ENCODE measurements around the gene ATF1.
"Not testable (repeated sequence)": the region's sequence is repeated elsewhere in the genome, so short reads cannot be mapped to it uniquely, and the experiment has no call there.

Gene ATF1

DNA sequence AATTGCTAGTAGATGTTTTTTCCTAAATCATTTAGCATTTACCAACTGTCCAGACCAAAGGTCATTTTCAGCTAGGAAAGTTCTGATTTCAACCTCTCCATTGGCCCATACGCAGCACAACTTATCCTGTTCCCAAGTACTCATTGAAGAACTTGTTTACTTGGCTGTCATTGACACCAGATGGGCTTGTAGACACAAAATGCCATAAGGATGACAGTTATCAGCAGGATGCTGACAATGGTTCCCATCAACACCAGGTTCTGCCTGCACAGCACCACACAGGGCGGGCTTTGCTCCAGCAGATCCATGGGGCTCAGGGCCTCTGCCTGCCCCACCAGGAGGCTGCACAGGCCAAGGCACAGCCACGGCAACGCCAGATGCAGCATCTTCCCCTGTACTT is 42.3 kb downstream of the ATF1 start:
- DNase-seq: no peak

GRCh38 chr12:50809131-50809530 is 45.2 kb downstream of the ATF1 start:
- DNase-seq: not testable (repeated sequence)

DNA sequence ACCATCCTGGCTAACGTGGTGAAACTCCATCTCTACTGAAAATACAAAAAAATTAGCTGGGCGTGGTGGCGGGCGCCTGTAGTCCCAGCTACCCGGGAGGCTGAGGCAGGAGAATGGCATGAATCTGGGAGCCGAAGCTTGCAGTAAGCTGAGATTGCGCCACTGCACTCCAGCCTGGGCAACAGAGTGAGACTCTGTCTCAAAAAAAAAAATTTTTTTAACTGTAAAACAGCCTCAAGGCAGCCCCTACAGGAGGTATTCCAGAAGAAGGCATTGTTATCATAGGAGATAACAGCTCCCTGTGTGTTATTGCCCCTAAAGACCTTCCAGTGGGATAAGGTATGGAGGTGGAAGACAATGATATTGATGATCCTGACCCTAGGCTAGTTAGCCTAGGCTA is 51.0 kb downstream of the ATF1 start:
- not testable (repeated sequence) for DNase-seq

DNA sequence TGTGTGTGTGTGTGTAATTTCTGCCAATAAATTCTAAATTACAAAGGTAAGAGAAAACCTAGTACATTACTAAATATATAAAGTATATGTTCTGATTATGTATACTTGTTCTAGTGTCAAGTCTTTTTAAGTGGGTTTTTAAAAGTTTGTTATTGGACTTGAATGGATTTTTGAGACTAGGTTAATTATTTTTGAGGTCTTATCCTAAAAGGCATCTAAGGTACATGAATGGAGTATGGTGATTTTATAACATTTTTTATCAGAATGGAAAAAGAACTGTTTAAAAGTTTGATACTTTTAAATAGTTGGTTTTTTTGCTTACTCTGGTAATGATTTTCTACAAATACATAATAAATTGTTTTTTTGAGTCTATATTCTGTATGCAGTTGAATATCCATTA is 56.3 kb downstream of the ATF1 start:
- no peak for DNase-seq

- DNase-seq: no peak
Observed at GRCh38 chr12:50822082-50822481, 58.2 kb downstream of the ATF1 start.

- DNase-seq: not testable (repeated sequence)
Observed at GRCh38 chr12:50823724-50824123, 59.8 kb downstream of the ATF1 start.

DNA sequence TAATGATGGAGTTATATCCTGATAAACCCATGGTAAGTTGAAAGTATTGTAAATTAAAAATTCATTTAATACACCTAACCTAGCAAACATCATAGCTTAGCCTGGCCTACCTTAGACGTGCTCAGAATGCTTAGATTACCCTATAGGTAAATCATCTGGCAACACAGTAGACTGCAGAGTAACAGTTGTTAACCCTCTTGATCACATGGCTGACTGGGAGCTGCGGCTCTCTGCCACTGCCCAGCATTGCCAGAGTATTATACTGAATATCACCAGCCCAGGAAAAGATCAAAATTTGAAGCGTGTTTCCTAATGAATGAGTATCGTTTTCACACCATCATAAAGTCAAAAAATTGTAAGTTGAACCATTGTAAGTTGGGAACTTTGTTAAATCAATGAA is 61.0 kb downstream of the ATF1 start:
- DNase-seq: no peak

DNA sequence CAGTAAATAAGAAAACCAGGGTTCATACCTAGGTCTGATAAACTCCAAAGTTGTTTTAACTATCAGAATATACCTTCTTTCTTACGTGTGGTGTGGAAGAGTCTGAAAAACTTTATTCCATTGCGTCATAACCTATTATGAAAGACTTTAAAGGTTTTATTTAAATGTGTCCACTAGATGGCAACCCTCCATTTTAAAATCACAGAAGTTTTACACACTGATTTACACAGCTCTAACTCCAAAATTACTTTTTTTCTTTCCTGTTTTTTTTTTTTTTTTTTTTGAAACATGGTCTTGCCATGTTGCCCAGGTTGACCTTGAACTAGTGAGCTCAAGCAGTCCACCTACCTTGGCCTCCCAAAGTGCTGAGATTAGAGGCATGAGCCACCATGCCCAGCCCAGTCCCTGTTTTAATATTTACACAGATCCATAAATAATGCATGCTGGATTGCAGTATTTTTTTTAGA is 61.5 kb downstream of the ATF1 start:
- DNase-seq: no peak

DNA sequence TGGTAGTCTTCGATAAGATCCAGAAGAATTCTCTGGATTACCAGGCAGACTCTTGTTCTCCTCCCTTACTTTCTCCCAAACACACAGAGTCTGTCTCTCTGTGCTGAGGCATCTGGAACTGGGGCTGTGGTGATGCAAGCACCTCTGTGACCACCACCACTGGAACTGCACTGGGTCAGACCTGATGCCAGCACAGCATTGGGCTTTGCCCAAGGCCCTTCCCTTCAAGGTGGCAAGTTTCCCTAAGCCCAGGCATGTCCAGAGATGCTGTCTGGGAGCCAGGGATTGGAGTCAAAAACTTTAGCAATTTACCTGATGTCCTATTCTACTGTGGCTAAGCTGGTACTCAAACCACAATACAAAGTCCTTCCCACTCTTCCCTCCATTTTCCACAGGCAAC is 64.2 kb downstream of the ATF1 start:
- DNase-seq: no peak

DNA sequence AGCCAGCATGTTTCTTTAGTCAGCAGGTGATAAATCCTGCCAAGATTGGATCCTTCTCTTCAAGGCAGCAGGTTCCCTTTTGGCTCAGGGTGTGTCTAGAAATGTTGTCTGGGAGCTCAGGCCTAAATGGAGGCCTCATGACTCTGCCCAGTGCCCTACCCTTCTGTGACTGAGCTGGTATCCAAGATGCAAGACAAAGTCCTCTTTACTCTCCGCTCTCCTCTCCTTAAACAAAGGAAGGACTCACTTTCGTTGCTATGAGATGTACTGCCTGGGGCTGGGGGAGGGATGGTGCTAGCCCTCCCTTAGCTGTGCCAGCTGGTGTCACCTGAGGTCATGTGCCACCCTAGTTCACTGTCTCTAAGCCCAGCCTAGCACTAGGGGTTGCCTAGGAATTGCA is 65.0 kb downstream of the ATF1 start:
- no peak for DNase-seq

GRCh38 chr12:50833801-50834200 is 69.9 kb downstream of the ATF1 start:
- not testable (repeated sequence) for DNase-seq

DNA sequence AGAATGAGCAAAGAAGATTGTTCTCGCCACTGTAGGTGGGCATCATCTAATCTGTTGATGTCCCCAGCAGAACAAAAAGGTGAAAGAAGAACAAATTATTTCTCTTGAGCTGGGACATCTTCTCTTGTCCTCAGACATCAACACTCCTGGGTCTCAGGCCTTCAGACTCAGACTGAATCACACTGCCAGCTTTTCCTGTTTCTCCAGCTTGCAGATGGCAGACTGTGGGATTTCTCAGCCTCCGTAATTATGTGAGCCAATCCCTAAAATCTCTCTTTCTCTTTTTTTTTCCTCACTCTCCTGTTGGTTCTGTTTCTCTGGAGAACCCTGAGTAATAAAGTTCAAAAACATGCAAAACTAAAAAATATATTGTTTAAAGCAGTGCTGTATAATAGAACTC is 75.1 kb downstream of the ATF1 start:
- no peak for DNase-seq

DNA sequence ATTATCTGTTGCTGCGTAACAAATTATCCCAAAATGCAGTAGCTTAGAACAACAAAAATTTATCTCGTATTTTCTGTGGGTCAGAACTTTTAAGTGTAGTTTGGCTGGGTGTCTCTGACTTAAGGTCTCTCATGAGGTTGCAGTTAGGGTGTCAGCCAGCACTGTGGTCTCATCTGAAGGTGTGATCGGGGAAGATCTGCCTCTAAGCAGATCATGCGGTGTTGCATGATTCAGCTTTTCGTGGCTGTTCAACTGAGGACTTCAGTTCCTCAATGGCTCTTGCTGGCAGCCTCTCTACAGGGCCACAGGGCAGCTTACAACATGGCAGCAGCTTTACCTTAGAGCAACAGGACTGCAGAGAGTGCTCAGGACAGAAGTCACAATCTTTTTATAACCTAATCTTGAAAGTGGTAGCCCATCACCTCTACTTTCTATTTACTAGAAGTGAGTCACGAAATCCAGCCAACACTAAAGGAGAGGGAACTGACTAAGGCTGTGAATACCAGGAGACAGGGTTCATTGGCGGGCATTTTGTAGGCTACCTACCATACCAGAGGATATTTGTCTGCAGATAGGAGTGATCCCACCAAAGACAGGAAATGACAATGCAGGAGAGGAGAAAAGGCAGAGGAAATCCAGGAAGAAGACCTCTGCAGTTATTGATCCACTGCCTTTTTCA is 77.0 kb downstream of the ATF1 start:
- no peak for DNase-seq

GRCh38 chr12:50841716-50842531 is 78.0 kb downstream of the ATF1 start:
- DNase-seq: no peak

GRCh38 chr12:50842637-50843493 is 79.0 kb downstream of the ATF1 start, which contains the start of gene TMPRSS12:
TSS of gene TMPRSS12 (plus strand) at chr12:50842926. CDS start at chr12:50842965, 39 bp downstream.
- DNase-seq: no peak

DNA sequence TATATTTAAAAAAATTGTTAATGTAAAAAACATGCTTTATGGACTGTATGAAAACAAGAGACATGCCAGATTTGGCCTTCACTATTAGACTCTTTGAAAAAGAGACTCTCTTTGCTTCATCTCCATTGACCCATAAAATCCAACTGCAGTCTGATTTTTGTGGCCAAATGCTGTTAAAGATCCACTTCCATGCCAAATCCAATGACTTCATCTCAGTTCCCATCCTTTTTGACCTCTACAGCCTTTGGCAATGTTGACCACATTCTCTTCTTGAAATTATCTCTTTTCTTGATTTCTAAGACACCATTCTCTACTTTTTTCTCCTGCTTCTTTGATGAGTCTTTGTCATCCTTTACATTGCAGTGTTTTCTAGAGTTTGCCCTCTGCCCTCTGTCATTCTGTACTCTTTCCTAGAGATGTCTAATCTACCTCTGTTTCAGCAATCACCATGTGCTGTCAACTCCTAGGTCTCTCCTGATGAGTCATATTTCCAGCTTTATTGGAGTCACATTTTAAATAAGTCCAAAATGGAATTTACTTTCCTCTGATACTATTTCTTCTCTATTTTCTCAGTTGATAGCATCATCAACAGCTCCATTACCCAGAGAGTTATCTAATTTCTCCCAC is 81.2 kb downstream of the ATF1 start:
- no peak for DNase-seq

- DNase-seq: no peak
Observed at GRCh38 chr12:50848963-50849362, 85.1 kb downstream of the ATF1 start.

DNA sequence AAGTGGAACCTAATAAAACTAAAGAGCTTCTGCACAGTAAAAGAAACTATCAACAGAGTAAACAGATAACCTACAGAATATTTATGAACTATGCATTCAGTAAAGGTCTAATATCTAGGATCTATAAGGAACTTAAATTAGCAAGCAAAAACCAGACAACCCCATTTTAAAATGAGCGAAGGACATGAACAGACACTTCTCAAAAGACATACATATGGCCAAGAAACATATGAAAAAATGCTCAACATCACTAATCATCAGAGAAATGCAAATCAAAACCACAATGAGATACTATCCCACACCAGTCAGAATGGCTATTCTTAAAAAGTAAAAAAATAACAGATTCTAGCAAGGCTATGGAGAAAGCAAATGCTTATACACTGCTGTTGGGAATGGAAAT is 91.3 kb downstream of the ATF1 start:
- DNase-seq: not testable (repeated sequence)

GRCh38 chr12:50855679-50856078 is 91.8 kb downstream of the ATF1 start:
- not testable (repeated sequence) for DNase-seq

GRCh38 chr12:50859621-50860310 is 95.9 kb downstream of the ATF1 start:
- DNase-seq: no peak

DNA sequence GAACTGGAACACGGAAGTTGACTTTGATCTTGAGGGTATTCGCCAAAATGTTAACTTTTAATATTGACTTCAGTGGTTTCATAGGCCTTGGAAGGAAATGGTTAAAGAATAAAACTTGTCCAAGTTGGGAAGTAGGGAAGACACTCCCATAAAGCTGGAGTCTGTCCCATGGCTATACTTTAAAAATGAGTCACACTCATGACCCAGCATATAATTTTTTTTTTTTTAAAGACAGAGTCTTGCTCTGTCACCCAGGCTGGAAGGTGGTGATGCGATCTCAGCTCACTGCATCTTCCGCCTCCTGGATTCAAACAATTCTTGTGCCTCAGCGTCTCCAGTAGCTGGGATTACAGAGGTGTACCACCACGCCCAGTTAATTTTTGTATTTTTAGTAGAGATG is 98.4 kb downstream of the ATF1 start:
- DNase-seq: no peak

DNA sequence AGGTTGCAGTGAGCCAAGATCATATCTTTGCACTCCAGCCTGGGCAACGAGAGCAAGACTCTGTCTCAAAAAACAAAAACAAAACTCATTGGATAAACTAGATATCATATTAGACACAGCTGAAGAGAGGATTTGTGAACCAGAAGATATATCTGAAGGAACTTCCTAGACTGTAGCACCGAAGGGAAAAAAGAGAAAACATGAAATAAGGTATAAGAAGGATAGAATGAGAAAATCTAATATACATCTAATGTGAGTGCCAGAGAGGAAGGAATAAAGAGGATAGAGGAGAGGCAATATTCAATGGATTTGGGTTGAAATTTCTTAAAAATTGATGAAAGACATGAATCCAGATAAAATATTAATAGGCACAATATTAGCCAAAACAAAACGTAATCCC is 101.4 kb downstream of the ATF1 start:
- DNase-seq: no peak
